ENCODE data around the gene RAB6D. TPM values are rescaled to one million over a fixed set of nuclear protein-coding genes. Genes with fewer than 3 reads are reported as not detected.

RAB6D gene
- total RNA-seq, 2 experiments from 2014 or later = not detected

GRCh38 chr2:131408778-131409177, 44.8 kb upstream of the RAB6D start:
- POLR2A ChIA-PET = no interaction called here
- H3K27ac ChIP-seq (ENCODE audit: low read depth, low read length, poor library complexity, severe bottlenecking) = no peak overlapping the region
- H2AFZ ChIP-seq (ENCODE audit: low read length) = no peak overlapping the region
- no peak for TF ChIP-seq CTCF (conservative IDR thresholded peaks at IDR 0.05; ENCODE audit: low read length)
- TF ChIP-seq EZH2phosphoT487 (IDR thresholded peaks at IDR 0.05; ENCODE audit: borderline replicate concordance, low read depth, low read length) = no peak
- CTCF ChIA-PET (ENCODE audit: unreplicated experiment) = no interaction called here
- H3K4me3 ChIP-seq (ENCODE audit: low read depth, low read length, poor library complexity, severe bottlenecking) = no peak overlapping the region
- no peaks in the 10 kb centered on the region for H4K20me1 ChIP-seq (ENCODE audit: insufficient read depth, low read length)
- intact Hi-C loops (cut with micrococcal nuclease; ENCODE audit: unreplicated experiment) = no loop called here
- H3K4me1 ChIP-seq (ENCODE audit: insufficient read depth, low read length, poor library complexity, severe bottlenecking) = no peaks in the 10 kb centered on the region
- no peaks in the 10 kb centered on the region for H3K36me3 ChIP-seq (ENCODE audit: insufficient read depth, low read length)
- H3K79me2 ChIP-seq (ENCODE audit: insufficient read depth, low read depth, low read length) = no peaks in the 10 kb centered on the region
- no peak overlapping the region for H3K4me2 ChIP-seq (ENCODE audit: low read length)
- H3K9me3 ChIP-seq (ENCODE audit: low read length) = no peaks in the 10 kb centered on the region
- BruUV-seq (replicated peaks) = no TSS peak
- no peak for DNase-seq (ENCODE audit: low spot score)
- H3K9me2 ChIP-seq (ENCODE audit: insufficient read depth, low read length) = no peaks in the 10 kb centered on the region

- Histone ChIP-seq H3K4me1 (ENCODE audit: insufficient read depth, low read length, poor library complexity, severe bottlenecking) (no peaks in the 10 kb centered on the region), H3K9me3 (ENCODE audit: low read length) (no peaks in the 10 kb centered on the region), H3K4me2 (ENCODE audit: low read length) (no peak overlapping the region), H4K20me1 (ENCODE audit: insufficient read depth, low read length) (no peaks in the 10 kb centered on the region), H3K4me3 (ENCODE audit: low read depth, low read length, poor library complexity, severe bottlenecking) (no peak overlapping the region), H3K27ac (ENCODE audit: low read depth, low read length, poor library complexity, severe bottlenecking) (no peak overlapping the region), H2AFZ (ENCODE audit: low read length) (no peak overlapping the region), H3K79me2 (ENCODE audit: insufficient read depth, low read depth, low read length) (no peaks in the 10 kb centered on the region), H3K9me2 (ENCODE audit: insufficient read depth, low read length) (no peaks in the 10 kb centered on the region), H3K36me3 (ENCODE audit: insufficient read depth, low read length) (no peaks in the 10 kb centered on the region)
- ChIA-PET CTCF (ENCODE audit: unreplicated experiment) (no interaction called here), POLR2A (no interaction called here)
- no peak for TF ChIP-seq EZH2phosphoT487 (IDR thresholded peaks at IDR 0.05; ENCODE audit: borderline replicate concordance, low read depth, low read length)
- TF ChIP-seq CTCF (conservative IDR thresholded peaks at IDR 0.05; ENCODE audit: low read length) = no peak
- no peak for DNase-seq (ENCODE audit: low spot score)
- no TSS peak for BruUV-seq (replicated peaks)
- intact Hi-C loops (cut with micrococcal nuclease; ENCODE audit: unreplicated experiment) = no loop called here
Measured at GRCh38 chr2:131408207-131408606, 44.2 kb upstream of the RAB6D start.

GRCh38 chr2:131404753-131405152, 40.8 kb upstream of the RAB6D start:
- Histone ChIP-seq H3K9me3 (ENCODE audit: low read length) (no peaks in the 10 kb centered on the region), H4K20me1 (ENCODE audit: insufficient read depth, low read length) (no peaks in the 10 kb centered on the region), H3K4me2 (ENCODE audit: low read length) (no peak overlapping the region), H3K4me3 (ENCODE audit: low read depth, low read length, poor library complexity, severe bottlenecking) (no peak overlapping the region), H3K36me3 (ENCODE audit: insufficient read depth, low read length) (no peaks in the 10 kb centered on the region), H3K79me2 (ENCODE audit: insufficient read depth, low read depth, low read length) (no peaks in the 10 kb centered on the region), H2AFZ (ENCODE audit: low read length) (no peak overlapping the region), H3K9me2 (ENCODE audit: insufficient read depth, low read length) (no peaks in the 10 kb centered on the region), H3K4me1 (ENCODE audit: insufficient read depth, low read length, poor library complexity, severe bottlenecking) (peaks cover 6% of the 10 kb centered on the region), H3K27ac (ENCODE audit: low read depth, low read length, poor library complexity, severe bottlenecking) (no peak overlapping the region)
- POLR2A ChIA-PET = no interaction called here
- no TSS peak for BruUV-seq (replicated peaks)
- CTCF ChIA-PET (ENCODE audit: unreplicated experiment) = no interaction called here
- DNase-seq (ENCODE audit: low spot score) = no peak
- TF ChIP-seq EZH2phosphoT487 (IDR thresholded peaks at IDR 0.05; ENCODE audit: borderline replicate concordance, low read depth, low read length) (no peak), CTCF (conservative IDR thresholded peaks at IDR 0.05; ENCODE audit: low read length) (no peak)
- intact Hi-C loops (cut with micrococcal nuclease; ENCODE audit: unreplicated experiment) = no loop called here

Measured in OCI-LY7 (cell line).